MV-4-11 (cell line): ENCODE results near the gene UBE2S.
"Not testable (repeated sequence)": the region's sequence is repeated elsewhere in the genome, so short reads cannot be mapped to it uniquely, and the experiment has no call there.

Source experiments
- DNase-seq: peaks from one replicate; lab custom pipeline; 2025; lab: John Stamatoyannopoulos, UW

Gene UBE2S

DNA sequence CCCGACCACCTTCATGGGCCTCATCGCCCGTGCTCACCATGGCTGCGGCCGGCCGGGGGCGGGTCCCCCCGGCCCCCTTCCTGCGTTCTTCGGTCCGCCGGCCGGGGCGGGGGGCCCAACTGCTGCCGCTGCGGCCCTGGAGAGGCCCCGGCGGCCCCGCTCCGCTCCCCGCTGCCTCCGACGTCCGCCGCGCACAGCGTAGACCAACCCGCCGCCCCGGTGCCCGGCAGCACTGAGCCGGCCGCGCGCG is at the start of gene UBE2S:
UBE2S (minus strand) TSS at position 239 of the 250 bp plus-strand sequence; CDS start at position 40, 199 bp downstream.
- DNase-seq, result not testable (repeated sequence)

DNA sequence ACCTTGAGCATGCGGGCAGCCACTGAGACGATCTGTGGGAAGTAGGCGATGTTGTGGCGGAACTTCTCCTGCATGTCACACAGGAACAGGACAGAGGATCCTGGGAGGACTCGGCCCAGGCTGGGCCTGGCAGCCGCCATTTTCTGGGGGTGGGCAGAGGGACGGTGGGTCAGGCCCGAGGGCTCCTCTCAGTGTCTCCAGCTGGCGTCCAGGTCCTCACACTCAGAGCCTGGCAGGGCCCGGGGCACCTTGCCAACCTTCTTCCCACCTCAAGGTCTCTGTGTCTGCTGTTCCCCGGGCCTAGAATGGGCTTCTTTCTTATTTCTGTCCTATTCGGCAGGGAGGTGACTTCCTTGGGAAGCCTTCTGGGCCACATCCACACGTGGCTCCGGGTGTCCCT is 48.8 kb upstream of the UBE2S start:
- DNase-seq, result no peak

DNA sequence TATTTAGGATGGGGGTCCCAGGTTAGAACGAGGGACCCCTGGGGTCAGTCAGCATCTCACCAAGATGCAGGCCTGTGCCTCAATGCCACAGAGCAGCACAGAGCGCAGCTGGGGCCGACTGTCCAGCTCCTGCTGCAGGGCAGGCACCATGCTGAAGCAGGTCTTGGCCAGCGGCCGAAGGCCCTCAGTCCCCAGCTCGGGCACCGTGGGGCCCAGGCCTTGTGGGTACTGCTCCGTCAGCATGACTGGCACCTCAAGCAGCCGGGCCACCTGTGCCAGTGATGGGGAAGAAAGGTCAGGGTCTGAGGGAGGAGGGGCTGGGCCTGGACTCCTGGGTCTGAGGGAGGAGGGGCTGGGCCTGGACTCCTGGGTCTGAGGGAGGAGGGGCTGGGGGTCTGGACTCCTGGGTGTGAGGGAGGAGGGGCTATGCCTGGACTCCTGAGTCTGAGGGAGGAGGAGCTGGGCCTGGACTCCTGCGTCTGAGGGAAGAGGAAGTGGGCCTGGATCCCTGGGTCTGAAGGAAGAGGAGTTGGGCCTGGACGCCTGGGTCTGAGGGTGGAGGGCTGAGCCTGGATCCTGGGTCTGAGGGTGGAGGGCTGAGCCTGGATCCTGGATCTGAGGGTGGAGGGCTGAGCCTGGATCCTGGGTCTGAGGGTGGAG is 48.1 kb upstream of the UBE2S start:
- no peak for DNase-seq

DNA sequence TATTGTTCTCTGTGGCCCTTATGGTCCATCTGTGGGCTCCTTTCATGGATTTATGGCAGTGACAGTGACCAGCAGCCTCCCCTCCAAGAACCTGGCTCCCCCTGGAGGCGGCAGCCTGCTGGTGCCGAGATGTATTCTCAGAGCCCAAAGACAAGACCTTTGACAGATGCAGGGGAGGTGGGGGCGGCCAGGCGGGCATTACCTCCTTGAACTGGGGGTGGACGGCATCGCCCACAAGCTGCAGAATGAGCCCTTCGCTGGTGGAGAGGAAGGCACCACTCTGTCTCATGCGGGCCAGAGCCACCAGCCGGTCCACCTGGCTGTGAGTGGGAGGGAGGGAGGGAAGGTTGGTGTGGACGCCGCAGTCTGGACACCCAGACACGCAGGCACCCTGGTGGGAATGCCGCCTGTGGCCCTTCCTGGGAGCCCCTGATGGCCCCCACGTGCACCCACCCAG is 47.2 kb upstream of the UBE2S start:
- DNase-seq, result peak; percentile 37

DNA sequence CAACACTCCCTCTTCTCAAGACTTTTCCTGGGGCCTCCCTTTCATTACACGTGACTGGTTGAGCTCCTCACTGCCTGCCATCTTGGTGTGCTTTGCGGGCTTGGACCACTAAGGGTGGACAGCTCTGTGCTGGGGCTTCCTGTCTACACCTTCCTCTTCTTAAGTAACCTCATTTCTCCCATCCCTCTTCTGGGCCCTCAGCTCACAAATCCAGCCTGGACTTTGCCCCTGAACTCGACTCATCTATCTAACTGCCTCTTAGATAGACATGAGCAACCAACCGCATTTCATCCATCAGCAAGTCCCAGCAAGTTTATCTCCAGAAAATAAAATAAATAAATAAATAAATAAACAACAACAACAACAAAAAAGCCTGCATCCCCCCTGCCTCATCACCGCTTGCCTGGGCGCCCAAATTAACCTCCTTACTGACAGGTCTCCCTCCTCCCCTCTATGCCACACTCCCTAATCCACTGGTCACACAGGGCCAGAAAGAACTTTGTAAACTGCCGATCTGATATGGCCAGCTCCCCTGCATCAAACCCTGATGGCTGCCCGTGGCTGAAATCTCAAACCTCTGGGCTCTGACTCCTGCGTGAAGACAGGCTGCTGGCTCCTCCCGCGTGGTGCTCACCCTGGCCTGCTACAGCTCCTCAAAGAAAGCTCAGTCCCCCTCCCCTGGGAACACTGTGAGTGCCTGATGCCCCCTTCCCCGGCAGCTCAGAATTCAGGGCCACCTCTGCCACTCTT is 46.1 kb upstream of the UBE2S start:
- DNase-seq, result no peak

DNA sequence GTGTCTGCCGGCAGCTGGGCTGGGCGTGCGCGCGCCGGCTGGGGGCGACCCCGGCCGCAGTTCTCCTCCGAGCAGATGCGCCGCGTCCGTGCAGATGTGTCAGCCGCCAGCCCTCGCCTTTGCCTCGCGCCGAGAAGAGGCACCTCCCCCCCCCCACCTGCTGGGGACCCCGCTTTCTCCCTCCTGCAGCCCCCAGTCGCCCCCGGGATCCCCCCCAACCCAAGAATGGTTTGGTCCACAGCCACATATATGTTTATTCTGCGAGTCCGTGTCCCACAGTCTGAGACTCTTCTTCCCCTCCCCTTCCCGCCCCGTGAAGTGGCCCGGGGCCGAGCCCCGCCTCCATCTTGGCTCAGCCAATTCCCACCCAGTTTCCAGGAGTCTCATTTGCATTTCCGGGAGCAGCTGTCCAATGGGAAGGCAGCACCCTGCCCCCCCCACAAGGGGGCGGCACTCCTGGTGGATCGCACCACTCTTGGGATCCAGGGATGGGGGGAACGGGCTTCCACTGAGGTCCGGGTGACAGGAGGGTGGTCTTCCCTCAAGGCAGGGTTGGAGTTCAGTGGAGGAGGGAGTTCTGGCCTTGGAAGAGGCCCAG is 45.3 kb upstream of the UBE2S start:
- DNase-seq, result peak; percentile 91

DNA sequence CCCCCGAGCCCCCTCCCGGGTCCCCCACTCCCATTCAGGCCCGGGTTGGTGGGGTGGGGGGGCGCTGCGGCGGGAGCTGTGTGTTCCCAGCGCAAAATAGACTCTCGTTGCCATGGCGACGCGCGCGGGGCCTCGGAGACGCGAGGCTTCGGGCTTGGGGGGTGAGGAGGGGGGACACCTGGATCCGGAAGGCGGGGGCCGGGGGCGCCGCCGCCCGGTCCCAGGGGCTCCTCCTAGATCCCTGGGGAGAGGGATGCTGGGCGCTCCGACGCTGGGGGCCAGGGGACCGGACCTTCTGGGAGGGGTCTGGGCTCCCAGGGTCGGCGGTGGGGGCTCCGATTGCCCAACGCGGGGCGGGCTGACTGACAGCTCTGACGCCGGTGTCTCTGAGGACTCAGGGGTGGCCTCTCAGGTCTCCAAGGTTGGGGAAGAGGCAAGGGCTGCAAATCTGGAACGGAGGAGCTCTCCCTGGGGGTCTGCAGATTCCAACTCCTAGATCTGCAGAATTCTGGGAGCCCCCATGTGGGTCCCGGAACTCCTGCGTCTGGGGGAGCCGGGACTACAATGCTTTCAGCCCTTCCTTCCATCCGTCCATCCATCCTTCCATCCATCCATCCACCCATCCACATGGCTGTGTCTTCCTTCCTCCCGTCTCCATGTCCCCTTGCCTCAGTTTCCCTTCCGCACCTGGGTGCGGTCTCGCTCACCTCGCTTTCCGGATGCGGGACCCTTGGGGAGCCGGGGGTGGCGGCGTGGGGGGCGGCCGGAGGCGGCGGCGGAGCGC is 44.6 kb upstream of the UBE2S start:
- DNase-seq, result no peak

DNA sequence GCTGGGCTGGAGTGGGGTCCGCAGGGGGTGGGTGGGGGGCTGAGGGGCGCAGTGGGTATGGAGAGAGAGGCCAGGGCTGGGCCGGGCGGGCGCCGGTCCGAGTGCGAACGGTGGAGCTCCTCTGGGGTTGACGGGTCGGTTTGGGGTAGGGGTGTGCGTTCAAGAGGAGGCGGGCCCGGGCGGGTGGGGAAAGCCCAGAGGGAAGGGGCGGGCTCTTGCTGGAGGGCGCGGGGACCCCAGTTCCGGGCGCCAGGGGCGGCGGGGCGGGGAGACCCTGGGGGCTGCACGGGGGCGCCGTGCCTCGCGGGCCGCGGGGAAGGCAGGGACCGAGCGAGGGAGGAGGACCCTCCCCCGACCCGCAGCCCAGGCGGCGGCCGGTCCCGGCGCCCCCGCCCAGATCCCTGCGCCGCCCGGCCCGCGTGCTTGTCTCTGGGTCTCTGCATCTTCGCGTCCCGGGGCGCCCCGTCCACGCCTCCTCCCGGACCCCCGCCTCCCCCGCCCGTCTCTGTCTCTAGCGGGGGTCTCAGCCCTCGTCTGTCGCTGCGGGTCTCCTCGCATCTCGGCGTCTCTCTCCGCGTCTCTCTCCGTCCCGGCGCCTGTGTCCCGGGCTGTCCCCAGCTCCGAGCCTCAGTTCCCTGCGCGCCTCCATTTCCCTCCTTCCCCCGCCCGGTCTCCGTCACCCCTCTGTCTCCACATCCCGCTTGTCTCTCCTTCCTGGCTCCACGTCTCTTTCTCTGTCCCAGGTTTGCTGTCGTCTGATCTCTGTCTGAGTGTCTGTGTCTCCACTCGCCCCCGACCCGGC is 43.8 kb upstream of the UBE2S start:
- no peak for DNase-seq

DNA sequence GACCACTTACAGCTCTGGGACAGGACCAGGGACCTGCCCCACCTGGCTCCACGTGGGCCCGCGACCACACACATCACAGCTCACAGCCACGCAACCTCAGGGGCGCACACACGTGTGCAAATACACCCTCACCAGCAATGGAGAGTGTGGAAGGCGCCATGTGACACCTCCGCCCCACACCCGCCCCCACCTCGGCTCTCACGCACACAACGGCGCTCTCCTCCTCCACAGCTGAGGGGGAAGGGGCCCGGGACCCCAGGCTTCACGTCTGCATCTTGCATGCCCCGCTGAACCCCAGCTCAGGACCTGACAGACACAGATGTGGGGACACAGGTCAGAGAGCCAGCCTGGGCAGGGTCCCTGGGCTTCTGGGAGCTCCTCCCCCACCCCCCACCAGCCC is 41.9 kb upstream of the UBE2S start:
- no peak for DNase-seq

DNA sequence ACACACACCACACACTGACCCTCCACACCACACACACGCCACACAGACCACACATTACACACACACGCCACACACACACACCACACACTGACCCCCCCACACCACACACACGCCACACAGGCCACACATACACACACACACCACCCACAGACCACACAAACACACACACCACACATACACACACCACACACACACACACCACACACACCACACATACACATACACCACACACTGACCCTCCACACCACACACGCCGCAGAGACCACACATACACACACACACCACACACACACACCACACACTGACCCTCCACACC is 40.5 kb upstream of the UBE2S start:
- not testable (repeated sequence) for DNase-seq

DNA sequence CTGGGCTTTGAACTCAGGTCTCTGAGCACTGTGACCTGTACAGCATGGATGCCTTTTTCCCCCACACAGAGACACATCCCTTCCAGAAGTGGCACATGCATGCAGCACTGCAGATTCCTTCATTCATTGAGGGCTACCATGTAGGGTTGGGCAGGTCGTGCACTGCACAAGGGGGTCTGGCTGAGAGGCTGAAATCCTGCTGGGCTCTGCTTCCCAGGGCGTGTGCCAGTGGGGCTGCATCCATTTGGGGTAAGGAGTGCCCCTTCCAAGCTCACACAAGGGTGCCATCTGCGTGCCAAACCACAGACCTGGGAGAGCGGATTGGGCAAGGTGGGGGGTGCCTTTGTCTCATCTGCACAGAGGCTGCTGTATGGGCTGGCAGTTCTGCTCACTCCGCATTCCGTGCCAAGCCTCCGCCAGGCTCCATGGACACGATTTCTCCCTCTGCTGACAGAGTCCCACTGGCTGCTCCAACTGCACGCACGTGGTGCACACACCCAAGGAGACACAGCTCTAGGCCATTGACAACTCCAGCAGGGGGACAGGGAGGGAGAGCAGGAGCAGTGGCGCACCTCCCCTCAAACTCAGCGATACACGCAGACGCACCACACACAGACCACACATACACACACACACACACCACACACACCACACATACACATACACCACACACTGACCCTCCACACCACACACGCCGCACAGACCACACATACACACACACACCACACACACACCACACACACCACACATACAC is 40.0 kb upstream of the UBE2S start:
- DNase-seq, result peak; percentile 38

DNA sequence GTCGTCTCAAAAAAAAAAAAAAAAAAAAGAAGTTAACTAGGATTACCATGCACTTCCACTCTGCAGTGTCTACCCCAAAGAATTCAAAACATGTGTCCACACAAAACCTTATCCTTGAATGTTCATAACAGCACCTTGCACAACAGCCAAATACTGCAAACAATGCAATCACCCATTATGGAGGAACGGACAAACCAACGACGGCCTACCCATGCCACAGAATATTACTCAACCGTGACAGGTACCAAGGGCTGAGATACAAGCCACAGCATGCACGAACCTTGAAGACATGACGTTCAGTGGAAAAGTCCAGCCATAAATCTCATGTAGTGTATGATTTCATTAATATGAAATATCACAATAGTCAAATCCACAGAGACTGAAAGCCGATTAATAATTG is 38.5 kb upstream of the UBE2S start:
- peak; percentile 72 for DNase-seq

DNA sequence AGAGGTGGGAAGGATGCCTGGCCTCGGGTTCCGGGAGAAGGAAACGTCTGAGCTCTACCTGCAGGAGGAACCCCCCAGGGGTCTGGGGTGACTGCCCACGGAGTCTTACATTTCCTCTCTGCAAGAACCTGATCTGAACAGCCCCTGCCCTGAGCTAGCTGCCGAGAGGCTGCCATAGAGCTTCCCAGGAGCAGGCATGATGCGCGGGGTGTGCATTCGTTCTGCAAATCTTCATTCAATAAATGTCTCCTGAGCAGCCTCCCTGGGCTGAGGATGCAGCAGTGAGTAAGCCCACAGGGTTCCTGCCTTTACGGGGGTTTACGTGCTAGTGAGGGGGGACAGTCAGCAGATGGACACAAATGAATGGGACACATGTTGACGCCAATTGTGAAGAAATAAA is 37.1 kb upstream of the UBE2S start:
- no peak for DNase-seq

DNA sequence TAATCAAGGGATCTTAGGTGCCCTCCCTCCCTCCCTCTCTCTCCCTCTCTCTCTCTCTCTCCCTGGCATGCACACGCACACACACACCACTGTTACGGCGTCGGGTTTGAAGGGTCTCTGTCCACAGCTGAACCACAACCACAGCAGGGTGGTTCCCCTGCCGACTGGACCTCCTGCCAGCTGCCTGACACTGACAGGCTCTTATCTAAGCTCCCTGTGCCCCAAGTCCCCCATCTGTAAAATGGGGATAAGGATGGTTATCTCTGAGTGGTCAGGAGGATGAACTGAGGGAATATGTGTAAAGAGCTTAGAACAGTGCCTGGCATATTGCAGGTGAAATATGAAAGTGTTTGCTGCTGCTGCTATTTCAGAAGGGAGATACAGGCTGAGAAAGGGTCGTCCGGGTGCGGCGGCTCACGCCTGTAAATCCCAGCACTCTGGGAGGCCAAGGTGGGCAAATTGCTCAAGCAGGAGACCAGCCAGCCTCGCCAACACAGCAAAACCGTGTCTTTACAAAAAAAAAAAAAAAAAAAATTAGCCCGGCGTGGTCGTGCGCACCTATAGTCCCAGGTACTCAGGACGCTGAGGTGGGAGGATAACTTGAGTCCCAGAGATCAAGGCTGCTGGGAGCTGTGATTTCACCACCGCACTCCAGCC is 36.4 kb upstream of the UBE2S start:
- no peak for DNase-seq

DNA sequence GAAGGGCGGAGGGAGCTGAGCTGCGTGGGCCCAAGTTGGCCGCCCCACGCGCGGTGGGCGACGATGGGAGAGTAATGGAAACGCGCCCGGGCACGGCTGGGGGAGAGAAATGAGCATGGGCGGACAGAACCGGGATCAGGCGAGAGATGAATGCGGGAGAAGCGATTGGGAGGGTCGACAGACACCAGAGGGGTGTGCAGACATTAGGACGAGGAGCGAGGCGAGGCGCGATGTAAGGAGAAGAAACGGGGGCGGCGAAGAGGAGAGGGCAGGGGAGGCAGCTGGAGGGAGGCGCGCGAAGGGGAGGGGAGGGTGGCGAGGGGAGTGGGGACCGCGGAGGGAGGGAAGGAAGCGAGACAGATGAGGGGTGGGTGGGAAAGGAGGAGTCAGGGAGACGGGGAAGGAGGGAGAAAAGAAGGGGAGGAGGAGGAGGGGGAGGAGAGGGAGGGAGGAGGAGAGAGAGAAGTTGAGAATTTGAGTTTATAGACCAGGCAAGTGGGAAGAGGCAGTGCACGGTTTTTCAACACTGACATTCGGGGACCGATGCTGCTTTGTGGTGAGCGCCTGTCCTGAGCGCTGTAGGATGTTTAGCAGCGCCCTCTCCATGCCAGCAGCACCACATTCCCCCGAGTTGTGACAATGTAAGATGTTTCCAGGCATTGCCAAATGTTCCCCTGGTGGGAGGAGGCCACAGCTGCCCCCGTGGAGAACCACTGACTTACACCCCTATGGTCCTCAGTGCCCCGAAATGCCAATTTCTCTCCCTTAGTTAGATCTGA is 35.6 kb upstream of the UBE2S start, which contains the start of gene SHISA7:
SHISA7 (minus strand) TSS at position 256 of the 779 bp plus-strand sequence. CDS start 437 bp downstream, outside the sequence.
- peak; percentile 59 for DNase-seq

DNA sequence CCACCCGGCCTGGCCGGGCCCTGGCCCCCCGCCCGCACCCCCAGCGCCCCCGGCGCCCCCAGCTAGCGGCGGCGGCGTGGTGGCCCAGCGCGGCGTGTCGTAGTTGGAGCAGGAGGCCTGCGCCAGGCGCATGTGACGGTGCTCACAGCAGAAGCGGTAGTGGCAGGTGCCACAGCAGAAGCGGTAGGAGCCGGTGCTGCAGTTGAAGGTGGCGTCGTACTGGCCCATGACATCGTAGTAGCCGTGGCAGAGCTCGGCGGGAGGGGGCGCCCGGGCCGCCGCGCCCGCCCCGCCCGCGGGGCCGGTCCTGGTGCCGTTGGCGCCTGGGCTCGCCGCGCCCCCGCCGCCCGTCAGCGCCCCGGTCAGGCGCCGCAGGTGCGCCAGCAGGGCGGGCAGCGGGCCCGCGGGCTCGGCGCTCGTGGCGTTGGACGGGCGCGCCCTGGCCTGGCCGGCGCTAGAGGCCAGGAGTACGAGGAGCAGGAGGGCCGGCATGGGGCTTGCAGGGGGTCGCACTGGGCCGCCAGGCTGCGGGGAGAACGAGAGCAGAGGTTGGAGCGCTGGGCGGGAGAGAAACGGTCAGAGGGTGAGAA is 34.9 kb upstream of the UBE2S start:
- DNase-seq, result no peak

DNA sequence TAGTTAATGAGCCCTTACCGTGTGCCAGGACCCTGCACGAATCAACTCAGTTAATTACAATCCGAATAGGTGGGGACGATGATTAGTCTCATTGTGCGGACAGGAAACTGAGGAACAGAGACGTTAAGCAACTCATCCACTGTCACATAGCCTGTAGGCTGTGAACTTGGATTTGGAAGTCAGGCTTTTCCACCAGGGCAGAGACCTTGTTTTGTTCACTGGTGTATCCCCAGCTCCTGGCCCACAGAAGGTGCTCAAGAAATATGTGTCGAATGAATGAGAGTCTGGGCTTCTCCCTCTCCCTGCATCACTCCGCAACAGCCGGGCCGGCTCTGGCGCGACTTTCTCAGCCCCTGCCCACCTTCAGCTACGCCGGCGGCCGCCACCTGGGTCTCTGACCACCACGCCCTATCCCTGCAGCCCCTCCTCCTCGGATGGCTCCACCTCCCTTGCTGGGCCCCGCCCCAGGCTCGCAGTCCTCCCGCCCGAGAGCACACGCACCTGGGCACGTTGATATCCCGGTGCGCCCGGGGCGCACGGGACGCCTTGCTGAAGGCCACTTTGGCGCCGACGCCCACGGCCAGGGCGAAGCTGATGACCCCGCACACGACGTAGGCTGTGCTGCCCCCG is 34.2 kb upstream of the UBE2S start:
- DNase-seq, result no peak

DNA sequence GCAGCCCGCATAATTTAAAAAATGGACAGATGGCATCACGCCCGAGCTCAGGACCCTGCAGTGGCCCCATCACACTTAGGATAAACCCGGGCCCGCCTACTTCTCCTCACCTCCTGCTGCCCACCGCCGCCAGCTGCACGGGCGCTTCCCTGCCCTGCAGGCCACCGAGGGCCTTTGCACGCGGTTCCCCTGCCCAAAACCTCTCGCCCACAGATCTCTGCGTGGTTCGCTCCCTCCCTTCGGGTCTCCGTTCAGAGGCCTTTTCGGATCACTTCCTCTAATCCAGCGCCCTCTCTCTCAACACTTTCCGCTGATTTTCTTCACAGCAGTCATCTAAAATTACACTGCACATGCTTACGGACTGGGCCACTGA is 33.7 kb upstream of the UBE2S start:
- peak; percentile 96 for DNase-seq
